K562 (cell line): ENCODE data around the gene BIRC6. TPM values are rescaled to one million over a fixed set of nuclear protein-coding genes. Genes with fewer than 3 reads are reported as not detected.
A peak's percentile ranks its signal among the peaks of the same experiment; 100 is the strongest.

ENCODE experiments used
- CBFA2T3 ChIP-seq: fragments of 450-650 bp; IDR thresholded peaks from 2 replicates; pipeline ENCODE4 v1.6.1; 2017
- CHCHD3 ChIP-seq: fragments of 250-450 bp; sonication (Bioruptor Pico); IDR thresholded peaks from 2 replicates; pipeline ENCODE4 v2.1.2; 2022; ENCODE audit warnings: mild to moderate bottlenecking
- DPF2 ChIP-seq: fragments of 450-650 bp; IDR thresholded peaks from 2 replicates; pipeline ENCODE4 v1.6.1; 2016
- ELF1 ChIP-seq: fragments of 200-800 bp; sonication (Bioruptor generic); IDR thresholded peaks from 2 replicates; pipeline ENCODE4 v1.6.1; 2016; ENCODE audit warnings: missing genetic modification characterization, missing compliant biosample characterization
- ELK3 ChIP-seq: fragments of 450-650 bp; formaldehyde crosslinking; IDR thresholded peaks from 2 replicates; pipeline ENCODE4 v1.4.0; 2020; ENCODE audit warnings: mild to moderate bottlenecking
- MAFK ChIP-seq: IDR thresholded peaks from 2 replicates; pipeline ENCODE4 v1.6.1; 2011; ENCODE audit warnings: low read length, improper control_type of control experiment
- MTF1 ChIP-seq: fragments of 250-450 bp; sonication (Bioruptor Pico); IDR thresholded peaks from 2 replicates; pipeline ENCODE4 v1.9.0; 2021; ENCODE audit warnings: moderate library complexity, mild to moderate bottlenecking, inconsistent platforms, borderline replicate concordance
- NCOA1 ChIP-seq: fragments of 450-650 bp; IDR thresholded peaks from 2 replicates; pipeline ENCODE4 v1.6.1; 2016; ENCODE audit warnings: low read depth
- NFRKB ChIP-seq: fragments of 450-650 bp; IDR thresholded peaks from 2 replicates; pipeline ENCODE4 v1.6.1; 2016; ENCODE audit warnings: low read depth
- NONO ChIP-seq, 2 experiments: fragments of 200-400 bp in 1 of 2; fragments of 450-650 bp in 1 of 2; formaldehyde crosslinking in 1 of 2; IDR thresholded peaks; 2 replicates each; pipeline ENCODE4 v1.6.1; 2017; ENCODE audit warnings: low read depth in 2 of 2, mild to moderate bottlenecking in 2 of 2, moderate library complexity in 2 of 2, low read length in 1 of 2
- POLR2AphosphoS5 ChIP-seq: IDR thresholded peaks from 2 replicates; pipeline ENCODE4 v1.6.1; 2011; ENCODE audit warnings: mild to moderate bottlenecking, low read depth, low read length, moderate library complexity; ENCODE audit not compliant: control insufficient read depth, insufficient read depth
- POLR2H ChIP-seq: IDR thresholded peaks from 2 replicates; pipeline ENCODE4 v1.6.1; 2016; ENCODE audit warnings: missing genetic modification characterization, low read depth, mild to moderate bottlenecking, control low read depth, missing compliant biosample characterization, moderate library complexity
- PYGO2 ChIP-seq: fragments of 450-650 bp; IDR thresholded peaks from 2 replicates; pipeline ENCODE4 v1.6.1; 2016; ENCODE audit warnings: mild to moderate bottlenecking, missing genetic modification characterization, moderate library complexity, missing compliant biosample characterization
- RBM14 ChIP-seq: fragments of 200-400 bp; formaldehyde crosslinking; IDR thresholded peaks from 2 replicates; pipeline ENCODE4 v1.6.1; 2018; ENCODE audit warnings: low read depth, mild to moderate bottlenecking, low read length, moderate library complexity, borderline replicate concordance; ENCODE audit not compliant: insufficient read depth
- SREBF2 ChIP-seq: sonication (generic); formaldehyde crosslinking; IDR thresholded peaks from 2 replicates; pipeline ENCODE4 v1.4.0; 2020; ENCODE audit warnings: mild to moderate bottlenecking, missing genetic modification reagents
- ZNF384 ChIP-seq: IDR thresholded peaks from 2 replicates; pipeline ENCODE4 v1.6.1; 2012; ENCODE audit warnings: low read depth, low read length, improper control_type of control experiment
- ZNF75A ChIP-seq: fragments of 450-650 bp; formaldehyde crosslinking; IDR thresholded peaks from 2 replicates; pipeline ENCODE4 v1.4.0; 2020; ENCODE audit warnings: mild to moderate bottlenecking
- polyA plus RNA-seq, 8 experiments: library from polyadenylated mRNA; depleted of rRNA in 4 of 8; stranded (reverse) in 5 of 8; unstranded in 3 of 8; fragments of >200 nt; fragmentation: Nextera tagmentation in 2 of 8; fragmentation: Illumina TruSeq in 1 of 8; extraction: Ambion mirVana in 2 of 8; extraction: Trizol in 1 of 8; gene quantifications; 2 replicates each; pipeline versions ENCODE4 v1.2.1 to v1.2.3, GENCODE V29; 2011 to 2014; ENCODE audit warnings: inconsistent platforms in 1 of 8, missing spikeins in 1 of 8
- total RNA-seq, 7 experiments: library from RNA; depleted of rRNA in 6 of 7; stranded (reverse); fragments of >200 nt in 6 of 7; fragmentation: Illumina TruSeq in 2 of 7; extraction: Trizol in 2 of 7; gene quantifications; 2 replicates each; pipeline versions ENCODE4 v1.2.1 to v1.2.3, GENCODE V29; 2011 to 2021; ENCODE audit warnings: low replicate concordance in 1 of 7
- TF ChIP-seq, protein P1 (sequence below): fragments of 450-650 bp; IDR thresholded peaks from 2 replicates; pipeline ENCODE4 v1.6.1; 2018; ENCODE audit warnings: mild to moderate bottlenecking, low read depth; ENCODE audit not compliant: partially characterized antibody

Gene BIRC6
- total and polyA plus RNA-seq, 9 of the 15 experiments (the other 6 are each of a cell fraction or from before 2014, with no cell fraction given), result 18.8 to 110 (median 49.8) TPM

- TF ChIP-seq DPF2 (peak; percentile 85), ZNF384 (no peak), ELF1 (tag) (peak; percentile 46; the same call in 1 of the 2 replicates), CBFA2T3 (peak; percentile 67), NONO (IDR thresholded peaks at IDR 0.05; ENCODE audit: low read depth in 2 of 2, low read length in 1 of 2) (0 out of 4 replicates have a peak, but pooled peaks of 1 of the 2 experiments have one; percentile 7), NFRKB (peak; percentile 85; the same call in 1 of the 2 replicates), ELK3 (CRISPR knock-in tag) (no peak), NCOA1 (no peak), POLR2AphosphoS5 (no peak), POLR2H (tag) (peak; percentile 60), MAFK (peak; percentile 74), ZNF75A (CRISPR knock-in tag) (no peak), PYGO2 (tag) (no peak), SREBF2 (CRISPR knock-in tag) (no peak), CHCHD3 (CRISPR knock-in tag) (0 out of 2 replicates have a peak, but pooled peaks have one; percentile 18), RBM14 (no peak), MTF1 (CRISPR knock-in tag) (no peak)
- TF ChIP-seq, protein P1, sequence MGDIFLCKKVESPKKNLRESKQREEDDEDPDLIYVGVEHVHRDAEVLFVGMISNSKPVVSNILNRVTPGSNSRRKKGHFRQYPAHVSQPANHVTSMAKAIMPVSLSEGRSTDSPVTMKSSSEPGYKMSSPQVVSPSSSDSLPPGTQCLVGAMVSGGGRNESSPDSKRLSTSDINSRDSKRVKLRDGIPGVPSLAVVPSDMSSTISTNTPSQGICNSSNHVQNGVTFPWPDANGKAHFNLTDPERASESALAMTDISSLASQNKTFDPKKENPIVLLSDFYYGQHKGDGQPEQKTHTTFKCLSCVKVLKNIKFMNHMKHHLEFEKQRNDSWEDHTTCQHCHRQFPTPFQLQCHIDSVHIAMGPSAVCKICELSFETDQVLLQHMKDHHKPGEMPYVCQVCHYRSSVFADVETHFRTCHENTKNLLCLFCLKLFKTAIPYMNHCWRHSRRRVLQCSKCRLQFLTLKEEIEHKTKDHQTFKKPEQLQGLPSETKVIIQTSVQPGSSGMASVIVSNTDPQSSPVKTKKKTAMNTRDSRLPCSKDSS, result no peak
Measured at GRCh38 chr2:32591669-32592463, 235.0 kb downstream of the BIRC6 start (continued).
